ENCODE data around the gene GDPD5.
A peak's percentile ranks its signal among the peaks of the same experiment; 100 is the strongest.

Gene GDPD5

GRCh38 chr11:75474878-75475766 is 50.6 kb downstream of the GDPD5 start:
- Histone ChIP-seq H3K9ac (ENCODE audit: low read length) (no peak overlapping the region), H4K20me1 (ENCODE audit: low read depth, low read length) (no peaks in the 10 kb centered on the region), H3F3A (ENCODE audit: insufficient read depth) (no peaks in the 10 kb centered on the region), H3K4me2 (ENCODE audit: low read depth, low read length, poor library complexity, severe bottlenecking) (no peak overlapping the region), H3K27me3 (ENCODE audit: low read length) (no peaks in the 10 kb centered on the region), H3K4me3 (ENCODE audit: insufficient read depth, low read length, poor library complexity, severe bottlenecking) (no peak overlapping the region), H2AFZ (ENCODE audit: low read depth, low read length, severe bottlenecking) (peak overlapping the region; percentile 69), H3K9me2 (replicated peaks; ENCODE audit: insufficient read depth, low read length) (no peaks in the 10 kb centered on the region), H3K79me2 (ENCODE audit: insufficient read depth, low read length) (no peaks in the 10 kb centered on the region), H3K27ac (ENCODE audit: low read depth, low read length) (no peak overlapping the region), H3K36me3 (ENCODE audit: low read length) (no peaks in the 10 kb centered on the region), H3K9me3 (ENCODE audit: insufficient read depth, low read length) (no peaks in the 10 kb centered on the region)
- no peak for TF ChIP-seq CTCF (IDR thresholded peaks at IDR 0.05; ENCODE audit: insufficient read depth, low read length, poor library complexity, severe bottlenecking)
- TF ChIP-seq EZH2phosphoT487 (conservative IDR thresholded peaks at IDR 0.05; ENCODE audit: low read length) = no peak

- Histone ChIP-seq H2AFZ (ENCODE audit: low read depth, low read length, severe bottlenecking) (no peak overlapping the region), H3K27me3 (ENCODE audit: low read length) (no peaks in the 10 kb centered on the region), H4K20me1 (ENCODE audit: low read depth, low read length) (no peaks in the 10 kb centered on the region), H3K4me3 (ENCODE audit: insufficient read depth, low read length, poor library complexity, severe bottlenecking) (no peak overlapping the region), H3K9ac (ENCODE audit: low read length) (no peak overlapping the region), H3K27ac (ENCODE audit: low read depth, low read length) (no peak overlapping the region), H3K36me3 (ENCODE audit: low read length) (no peaks in the 10 kb centered on the region), H3F3A (ENCODE audit: insufficient read depth) (no peaks in the 10 kb centered on the region), H3K9me2 (replicated peaks; ENCODE audit: insufficient read depth, low read length) (no peaks in the 10 kb centered on the region), H3K9me3 (ENCODE audit: insufficient read depth, low read length) (no peaks in the 10 kb centered on the region), H3K4me2 (ENCODE audit: low read depth, low read length, poor library complexity, severe bottlenecking) (no peak overlapping the region), H3K79me2 (ENCODE audit: insufficient read depth, low read length) (no peaks in the 10 kb centered on the region)
- TF ChIP-seq EZH2phosphoT487 (conservative IDR thresholded peaks at IDR 0.05; ENCODE audit: low read length) (no peak), CTCF (IDR thresholded peaks at IDR 0.05; ENCODE audit: insufficient read depth, low read length, poor library complexity, severe bottlenecking) (no peak)
Observed at GRCh38 chr11:75474240-75474639, 51.5 kb downstream of the GDPD5 start.

GRCh38 chr11:75473684-75474083 is 52.1 kb downstream of the GDPD5 start:
- Histone ChIP-seq H3K4me2 (ENCODE audit: low read depth, low read length, poor library complexity, severe bottlenecking) (no peak overlapping the region), H3K9me2 (replicated peaks; ENCODE audit: insufficient read depth, low read length) (no peaks in the 10 kb centered on the region), H3K9ac (ENCODE audit: low read length) (no peak overlapping the region), H3K27me3 (ENCODE audit: low read length) (no peaks in the 10 kb centered on the region), H3K9me3 (ENCODE audit: insufficient read depth, low read length) (no peaks in the 10 kb centered on the region), H3K36me3 (ENCODE audit: low read length) (no peaks in the 10 kb centered on the region), H3K27ac (ENCODE audit: low read depth, low read length) (no peak overlapping the region), H2AFZ (ENCODE audit: low read depth, low read length, severe bottlenecking) (no peak overlapping the region), H3K4me3 (ENCODE audit: insufficient read depth, low read length, poor library complexity, severe bottlenecking) (no peak overlapping the region), H4K20me1 (ENCODE audit: low read depth, low read length) (no peaks in the 10 kb centered on the region), H3F3A (ENCODE audit: insufficient read depth) (no peaks in the 10 kb centered on the region), H3K79me2 (ENCODE audit: insufficient read depth, low read length) (no peaks in the 10 kb centered on the region)
- no peak for TF ChIP-seq EZH2phosphoT487 (conservative IDR thresholded peaks at IDR 0.05; ENCODE audit: low read length)
- TF ChIP-seq CTCF (IDR thresholded peaks at IDR 0.05; ENCODE audit: insufficient read depth, low read length, poor library complexity, severe bottlenecking) = no peak
